BJ (cell line): Measurements from ENCODE around the gene FARP1. TPM values are rescaled to one million over a fixed set of nuclear protein-coding genes. Genes with fewer than 3 reads are reported as not detected.

Experiments used
- CTCF ChIA-PET: fragments of 350-600 bp; formaldehyde crosslinking; extraction: SDS; loops from one replicate; lab custom pipeline; 2021; ENCODE audit warnings: antibody characterized with exemption, inconsistent platforms; lab: Yijun Ruan, JAX
- POLR2A ChIA-PET: fragments of 300-600 bp; sonication (Branson Sonifier 250); formaldehyde crosslinking; extraction: SDS; loops from one replicate; lab custom pipeline; 2021; ENCODE audit warnings: antibody characterized with exemption; lab: Charles Lee
- DNase-seq: peaks from one replicate; pipeline ENCODE4 v3.0.0-alpha.2; 2011; ENCODE audit warnings: low read depth
- H3K27me3 ChIP-seq: 2 replicates; pipeline ENCODE4 v1.6.0; 2011; ENCODE audit warnings: low read length; ENCODE audit not compliant: control insufficient read depth, insufficient read depth
- H3K36me3 ChIP-seq: 2 replicates; pipeline ENCODE4 v1.5.1; 2011; ENCODE audit warnings: low read length; ENCODE audit not compliant: control insufficient read depth, insufficient read depth
- H3K4me3 ChIP-seq: 2 replicates; pipeline ENCODE4 v1.5.1; 2011; ENCODE audit warnings: low read depth, mild to moderate bottlenecking, control low read depth, low read length
- CTCF ChIP-seq: IDR thresholded peaks from 2 replicates; pipeline ENCODE4 v1.5.1; 2011; ENCODE audit warnings: low read depth, mild to moderate bottlenecking, control low read depth, inconsistent platforms, low read length, moderate library complexity; ENCODE audit not compliant: insufficient read depth
- polyA plus RNA-seq: library from polyadenylated mRNA; depleted of rRNA; stranded (reverse); fragments of >200 nt; gene quantifications from 2 replicates; pipeline ENCODE4 v1.2.3, GENCODE V29; 2011

Gene FARP1
- polyA plus RNA-seq, 1 experiment = 64.0 TPM

GRCh38 chr13:98258226-98258625 is 115.3 kb downstream of the FARP1 start:
- no peaks in the 10 kb centered on the region for H3K27me3 ChIP-seq
- CTCF ChIA-PET = no interaction called here
- H3K4me3 ChIP-seq = no peak overlapping the region
- DNase-seq = no peak
- POLR2A ChIA-PET = no interaction called here
- no peak for TF ChIP-seq CTCF
- H3K36me3 ChIP-seq = no peaks in the 10 kb centered on the region

- TF ChIP-seq CTCF = no peak
- H3K36me3 ChIP-seq = no peaks in the 10 kb centered on the region
- CTCF ChIA-PET = interaction anchor here (0.6 to 0.7 kb wide), 2 partner anchors 12 to 111 kb away, joined by 3 read pairs; no protein-coding TSS in a partner anchor
- no peak overlapping the region for H3K4me3 ChIP-seq
- POLR2A ChIA-PET = no interaction called here
- DNase-seq = no peak
- no peaks in the 10 kb centered on the region for H3K27me3 ChIP-seq
Measured at GRCh38 chr13:98260357-98261164, 117.7 kb downstream of the FARP1 start.

GRCh38 chr13:98261165-98261702 is 118.3 kb downstream of the FARP1 start:
- no peak for TF ChIP-seq CTCF
- H3K4me3 ChIP-seq = no peak overlapping the region
- no peaks in the 10 kb centered on the region for H3K27me3 ChIP-seq
- POLR2A ChIA-PET = interaction anchor here (0.7 kb wide), 1 partner anchor 221 kb away, joined by 6 read pairs; no protein-coding TSS in a partner anchor
- DNase-seq = no peak
- no peaks in the 10 kb centered on the region for H3K36me3 ChIP-seq
- CTCF ChIA-PET = interaction anchor here (1.2 kb wide), 2 partner anchors 11 to 26 kb away, joined by 3 to 5 read pairs; no protein-coding TSS in a partner anchor

- DNase-seq = no peak
- Histone ChIP-seq H3K36me3 (no peaks in the 10 kb centered on the region), H3K27me3 (no peaks in the 10 kb centered on the region), H3K4me3 (no peak overlapping the region)
- CTCF ChIA-PET = interaction anchor here (1.2 kb wide), 2 partner anchors 10 to 25 kb away, joined by 3 to 5 read pairs; no protein-coding TSS in a partner anchor
- no peak for TF ChIP-seq CTCF
- POLR2A ChIA-PET = no interaction called here
Measured at GRCh38 chr13:98262292-98262691, 119.4 kb downstream of the FARP1 start.

- DNase-seq = no peak
- Histone ChIP-seq H3K36me3 (peaks cover 3% of the 10 kb centered on the region), H3K27me3 (no peaks in the 10 kb centered on the region), H3K4me3 (no peak overlapping the region)
- CTCF ChIA-PET = no interaction called here
- POLR2A ChIA-PET = no interaction called here
- TF ChIP-seq CTCF = no peak
Measured at GRCh38 chr13:98263841-98264240, 120.9 kb downstream of the FARP1 start.
